Smooth muscle cell (in vitro differentiated cells): ENCODE results near the gene PRPF18. TPM values are rescaled to one million over a fixed set of nuclear protein-coding genes. Genes with fewer than 3 reads are reported as not detected.

Source experiments
- DNase-seq: peaks from one replicate; lab custom pipeline; 2025; ENCODE audit not compliant: unreplicated experiment; lab: John Stamatoyannopoulos, UW
- H2AFZ ChIP-seq: fragments of 200-600 bp; sonication (generic); 2 replicates; pipeline ENCODE4 v1.6.0; 2016; ENCODE audit warnings: antibody characterized with exemption, low read depth, mild to moderate bottlenecking
- H3F3A ChIP-seq: fragments of 200-600 bp; sonication (generic); 2 replicates; pipeline ENCODE4 v1.6.0; 2017; ENCODE audit warnings: antibody characterized with exemption, low read depth
- H3K27ac ChIP-seq: fragments of 200-600 bp; sonication (generic); 2 replicates; pipeline ENCODE4 v1.5.1; 2016; ENCODE audit warnings: low read depth, mild to moderate bottlenecking
- H3K27me3 ChIP-seq: fragments of 200-600 bp; sonication (generic); 2 replicates; pipeline ENCODE4 v1.6.1; 2016; ENCODE audit warnings: low read depth, mild to moderate bottlenecking
- H3K36me3 ChIP-seq: fragments of 200-600 bp; sonication (generic); 2 replicates; pipeline ENCODE4 v1.5.1; 2016; ENCODE audit warnings: low read depth
- H3K4me1 ChIP-seq: fragments of 200-600 bp; sonication (generic); 2 replicates; pipeline ENCODE4 v1.5.1; 2016; ENCODE audit warnings: low read depth
- H3K4me2 ChIP-seq: fragments of 200-600 bp; sonication (generic); 2 replicates; pipeline ENCODE4 v1.6.0; 2016; ENCODE audit warnings: mild to moderate bottlenecking
- H3K4me3 ChIP-seq: fragments of 200-600 bp; sonication (generic); 2 replicates; pipeline ENCODE4 v1.5.1; 2016; ENCODE audit warnings: mild to moderate bottlenecking
- H3K79me2 ChIP-seq: fragments of 200-600 bp; sonication (generic); 2 replicates; pipeline ENCODE4 v1.6.0; 2016; ENCODE audit warnings: low read depth, mild to moderate bottlenecking
- H3K9ac ChIP-seq: fragments of 200-600 bp; sonication (generic); 2 replicates; pipeline ENCODE4 v1.6.0; 2016; ENCODE audit warnings: low read depth
- H3K9me3 ChIP-seq: fragments of 200-600 bp; sonication (generic); replicated peaks from 2 replicates; pipeline ENCODE4 v1.5.1; 2016; ENCODE audit warnings: low read depth
- H4K20me1 ChIP-seq: fragments of 200-600 bp; sonication (generic); 2 replicates; pipeline ENCODE4 v1.6.0; 2016; ENCODE audit warnings: low read depth
- WGBS: methylation state at CpG from one replicate; pipeline ENCODE4 v1.1.7; 2016; ENCODE audit warnings: low lambda C conversion rate; 5-methylcytosine and 5-hydroxymethylcytosine counted together
- polyA plus RNA-seq: library from polyadenylated mRNA; unstranded; fragments of >200 nt; fragmentation: Nextera tagmentation; extraction: Ambion mirVana; gene quantifications from 2 replicates; pipeline ENCODE4 v1.2.1, GENCODE V29; 2016
- total RNA-seq: library from RNA; depleted of rRNA; stranded (reverse); fragments of >200 nt; gene quantifications from 2 replicates; pipeline ENCODE4 v1.2.3, GENCODE V29; 2014
- TF ChIP-seq, protein P1 (sequence below): fragments of 200-600 bp; sonication (generic); IDR thresholded peaks from 2 replicates; pipeline ENCODE4 v1.5.1; 2017; ENCODE audit warnings: borderline replicate concordance, mild to moderate bottlenecking, antibody characterized with exemption; ENCODE audit not compliant: insufficient read depth, poor library complexity, severe bottlenecking

PRPF18 gene
- total and polyA plus RNA-seq, 2 experiments from 2014 or later = 22.4 to 36.9 TPM

DNA sequence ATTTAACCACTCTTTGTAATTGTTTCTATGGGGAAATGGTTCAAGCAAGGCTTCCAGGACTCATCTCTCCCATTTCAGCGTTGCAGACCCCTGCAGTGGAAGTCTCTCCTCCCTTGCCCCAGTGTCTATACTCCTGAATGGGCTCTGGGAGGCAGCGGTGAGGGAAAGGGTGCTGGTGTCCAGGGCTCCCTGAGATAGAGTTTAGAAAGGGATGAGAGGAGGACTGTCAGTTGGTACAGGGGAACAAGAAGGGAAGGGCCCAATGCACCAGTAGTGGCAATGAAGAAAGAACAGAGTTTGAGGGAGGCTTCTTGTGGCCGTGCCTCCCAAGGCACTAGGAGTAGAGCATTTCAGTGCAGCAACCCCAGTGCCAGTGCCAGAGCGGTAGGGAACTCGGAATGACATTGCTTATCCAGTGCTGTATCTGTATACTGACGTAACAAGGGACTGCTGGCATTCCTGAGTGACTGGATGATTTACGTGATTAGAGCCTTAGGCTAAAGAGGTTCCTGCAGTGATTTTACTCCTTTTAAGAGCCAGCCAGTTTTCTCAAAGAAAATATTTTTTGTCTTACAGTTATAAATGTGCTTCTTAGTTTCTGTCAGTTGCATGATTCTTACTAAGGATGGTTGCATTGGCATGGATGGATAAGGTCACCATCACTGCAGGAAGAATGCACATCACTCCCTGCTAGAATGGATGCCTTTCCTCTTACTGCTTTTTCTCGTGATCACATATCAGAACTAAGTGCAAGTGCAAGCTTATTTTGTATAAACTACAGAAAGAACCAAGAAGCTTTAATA lies 28.0 kb downstream of the PRPF18 start:
- Histone ChIP-seq H3K4me2 (no peak overlapping the region), H3K36me3 (peaks cover 13% of the 10 kb centered on the region), H3F3A (no peaks in the 10 kb centered on the region), H3K27me3 (no peaks in the 10 kb centered on the region), H3K4me3 (no peak overlapping the region), H4K20me1 (no peaks in the 10 kb centered on the region), H3K27ac (peak overlapping the region; percentile 53), H3K79me2 (no peaks in the 10 kb centered on the region), H2AFZ (no peak overlapping the region), H3K9ac (no peak overlapping the region), H3K4me1 (peaks cover 18% of the 10 kb centered on the region), H3K9me3 (no peaks in the 10 kb centered on the region)
- no peak for DNase-seq
- WGBS = 32% methylated on average over 8 of the region's 8 CpGs
- TF ChIP-seq, protein P1, sequence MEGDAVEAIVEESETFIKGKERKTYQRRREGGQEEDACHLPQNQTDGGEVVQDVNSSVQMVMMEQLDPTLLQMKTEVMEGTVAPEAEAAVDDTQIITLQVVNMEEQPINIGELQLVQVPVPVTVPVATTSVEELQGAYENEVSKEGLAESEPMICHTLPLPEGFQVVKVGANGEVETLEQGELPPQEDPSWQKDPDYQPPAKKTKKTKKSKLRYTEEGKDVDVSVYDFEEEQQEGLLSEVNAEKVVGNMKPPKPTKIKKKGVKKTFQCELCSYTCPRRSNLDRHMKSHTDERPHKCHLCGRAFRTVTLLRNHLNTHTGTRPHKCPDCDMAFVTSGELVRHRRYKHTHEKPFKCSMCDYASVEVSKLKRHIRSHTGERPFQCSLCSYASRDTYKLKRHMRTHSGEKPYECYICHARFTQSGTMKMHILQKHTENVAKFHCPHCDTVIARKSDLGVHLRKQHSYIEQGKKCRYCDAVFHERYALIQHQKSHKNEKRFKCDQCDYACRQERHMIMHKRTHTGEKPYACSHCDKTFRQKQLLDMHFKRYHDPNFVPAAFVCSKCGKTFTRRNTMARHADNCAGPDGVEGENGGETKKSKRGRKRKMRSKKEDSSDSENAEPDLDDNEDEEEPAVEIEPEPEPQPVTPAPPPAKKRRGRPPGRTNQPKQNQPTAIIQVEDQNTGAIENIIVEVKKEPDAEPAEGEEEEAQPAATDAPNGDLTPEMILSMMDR = no peak

DNA sequence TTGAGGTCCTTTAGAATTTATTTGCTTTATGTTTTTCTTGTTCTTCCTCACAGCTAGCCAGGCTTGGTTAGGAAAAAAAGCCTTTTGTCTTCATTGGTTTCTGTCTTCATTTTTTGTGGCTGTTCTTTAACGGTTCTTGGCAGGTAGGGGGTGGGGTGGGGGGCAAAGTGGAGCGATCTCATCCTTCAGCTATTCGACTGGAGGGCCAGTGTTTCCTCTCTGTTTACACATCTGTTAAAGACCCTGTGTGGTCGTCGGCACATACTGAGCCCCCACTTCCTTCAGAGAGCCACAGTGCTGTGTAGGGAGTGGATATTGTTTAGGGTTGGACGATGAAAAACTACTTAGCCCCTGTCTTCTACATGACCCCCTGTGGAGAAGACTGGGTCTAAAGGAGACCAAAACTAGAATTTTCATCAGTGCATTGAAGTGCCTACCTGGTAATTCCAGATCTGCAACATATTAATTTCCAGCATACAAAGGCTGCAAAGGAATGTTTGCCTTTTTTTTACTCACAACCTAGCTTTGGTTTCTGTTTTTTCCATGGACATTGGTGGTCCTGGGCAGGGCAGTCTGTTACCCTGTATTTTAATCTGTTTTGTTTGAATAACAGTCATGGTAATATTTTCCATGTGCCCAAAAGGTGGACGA lies 29.0 kb downstream of the PRPF18 start:
- TF ChIP-seq, protein P1 = no peak
- no peaks in the 10 kb centered on the region for H3F3A ChIP-seq
- no peak overlapping the region for H3K4me2 ChIP-seq
- no peaks in the 10 kb centered on the region for H3K9me3 ChIP-seq
- no peak for DNase-seq
- H3K27ac ChIP-seq = peak overlapping the region; percentile 53
- H3K9ac ChIP-seq = no peak overlapping the region
- H3K27me3 ChIP-seq = no peaks in the 10 kb centered on the region
- peaks cover 18% of the 10 kb centered on the region for H3K4me1 ChIP-seq
- WGBS = 40% methylated on average over 7 of the region's 7 CpGs
- peaks cover 9% of the 10 kb centered on the region for H3K36me3 ChIP-seq
- H4K20me1 ChIP-seq = no peaks in the 10 kb centered on the region
- no peak overlapping the region for H3K4me3 ChIP-seq
- H3K79me2 ChIP-seq = no peaks in the 10 kb centered on the region
- no peak overlapping the region for H2AFZ ChIP-seq

DNA sequence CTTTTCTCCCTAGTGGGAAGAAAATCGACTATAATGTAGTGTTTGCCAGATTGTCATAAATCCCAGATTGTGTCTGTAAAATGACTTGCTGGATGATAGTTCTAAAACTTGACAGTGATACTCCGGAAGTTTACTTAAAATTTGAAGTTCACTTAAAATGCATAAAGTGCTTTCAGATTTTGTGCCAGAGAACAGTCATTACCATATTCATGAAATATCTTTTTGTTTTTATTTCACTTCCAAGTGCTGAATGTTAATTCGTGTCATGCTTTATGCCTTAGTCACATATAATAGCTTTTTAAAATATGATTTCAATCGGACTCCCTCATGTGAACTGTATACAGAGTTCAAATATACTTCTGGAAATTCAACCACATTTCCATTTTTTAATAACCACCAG lies 30.4 kb downstream of the PRPF18 start:
- no peak for DNase-seq
- H3K27me3 ChIP-seq = no peaks in the 10 kb centered on the region
- H3K36me3 ChIP-seq = peaks cover 9% of the 10 kb centered on the region
- WGBS = 96% methylated on average over 4 of the region's 4 CpGs
- no peak overlapping the region for H3K27ac ChIP-seq
- no peaks in the 10 kb centered on the region for H4K20me1 ChIP-seq
- no peaks in the 10 kb centered on the region for H3K79me2 ChIP-seq
- H3K9ac ChIP-seq = no peak overlapping the region
- peaks cover 18% of the 10 kb centered on the region for H3K4me1 ChIP-seq
- no peaks in the 10 kb centered on the region for H3F3A ChIP-seq
- TF ChIP-seq, protein P1 = no peak
- H3K9me3 ChIP-seq = no peaks in the 10 kb centered on the region
- H2AFZ ChIP-seq = no peak overlapping the region
- H3K4me2 ChIP-seq = no peak overlapping the region
- H3K4me3 ChIP-seq = no peak overlapping the region
